ENCODE measurements around the gene MED25.

- TF ChIP-seq CTCF (conservative IDR thresholded peaks at IDR 0.05) (no peak), EZH2 (IDR thresholded peaks at IDR 0.05; ENCODE audit: low read depth) (no peak)
Measured at GRCh38 chr19:49863254-49863934, 45.3 kb downstream of the MED25 start.
